ENCODE measurements around the gene METRNL. TPM values are rescaled to one million over a fixed set of nuclear protein-coding genes. Genes with fewer than 3 reads are reported as not detected.
"Not testable (repeated sequence)": the region's sequence is repeated elsewhere in the genome, so short reads cannot be mapped to it uniquely, and the experiment has no call there.

The METRNL gene
- total RNA-seq, 4 donors from 2014 or later, result 80.3 to 137 (median 87.7) TPM

GRCh38 chr17:83065660-83066542, 13.5 kb upstream of the METRNL start:
- WGBS, 2 donors, result 87 to 89% methylated on average over 25 to 29 of the region's 39 CpGs
- Histone ChIP-seq H3K36me3 (no peaks in the 10 kb centered on the region), H3K27ac (no peak overlapping the region), H3K27me3 (peaks cover 0 to 10% (median 0%) of the 10 kb centered on the region in 4 donors), H3K9me3 (no peaks in the 10 kb centered on the region), H3K4me1 (peaks cover 0 to 34% (median 11%) of the 10 kb centered on the region in 3 donors), H3K4me3 (no peak overlapping the region)
- intact Hi-C loops (cut with DNase I), result no loop called here
- no peak for DNase-seq
- no peak for TF ChIP-seq CTCF (IDR thresholded peaks at IDR 0.05)

- H3K9me3 ChIP-seq; H3K27me3 ChIP-seq; intact Hi-C loops (cut with DNase I); H3K4me3 ChIP-seq; DNase-seq; H3K27ac ChIP-seq; H3K36me3 ChIP-seq: not testable (repeated sequence)
- 52 to 81% methylated on average over 7 to 8 of the region's 19 CpGs for WGBS, 2 donors
- H3K4me1 ChIP-seq, result peaks cover 0 to 35% (median 11%) of the 10 kb centered on the region in 3 donors
Observed at GRCh38 chr17:83066543-83066890, 12.9 kb upstream of the METRNL start.

DNA sequence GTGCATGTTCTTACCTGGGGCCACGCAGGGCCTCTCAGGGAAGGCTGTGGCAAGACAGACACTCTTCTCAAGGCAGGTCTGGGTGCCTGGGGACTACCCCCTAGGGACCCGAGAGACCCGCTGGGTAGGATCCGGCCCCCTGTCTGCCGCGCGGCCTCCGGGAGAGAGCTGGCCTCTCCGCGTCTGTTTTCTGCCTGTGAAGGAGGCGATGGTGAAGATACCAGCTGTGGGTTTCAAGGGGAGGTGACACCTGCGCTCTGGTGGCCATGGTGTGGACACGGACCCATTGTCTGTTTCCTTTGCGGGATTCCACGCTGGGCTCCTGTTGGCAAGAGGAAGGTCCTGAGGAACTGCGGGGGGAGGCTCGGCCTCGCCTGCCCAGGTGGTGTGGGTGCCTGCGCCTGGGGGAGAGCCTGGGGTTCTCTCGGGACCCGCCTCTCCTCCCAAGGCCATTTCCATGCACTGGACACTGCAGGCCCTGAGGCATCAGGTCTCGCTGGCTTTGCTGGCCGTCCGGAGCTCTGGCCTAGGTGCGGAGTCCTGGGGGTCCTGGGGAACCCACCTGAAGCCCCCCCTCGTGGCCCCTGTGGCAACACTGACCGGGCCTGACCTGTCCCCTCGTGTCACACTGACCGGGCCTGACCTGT, 12.2 kb upstream of the METRNL start:
- WGBS, 2 donors, result 85 to 87% methylated on average over 5 to 9 of the region's 29 CpGs
- DNase-seq, result no peak
- Histone ChIP-seq H3K27me3 (peaks cover 0 to 7% (median 0%) of the 10 kb centered on the region in 4 donors), H3K9me3 (no peaks in the 10 kb centered on the region), H3K4me3 (no peak overlapping the region), H3K4me1 (peaks cover 0 to 41% (median 11%) of the 10 kb centered on the region in 3 donors), H3K27ac (no peak overlapping the region), H3K36me3 (no peaks in the 10 kb centered on the region)
- intact Hi-C loops (cut with DNase I), result no loop called here
- TF ChIP-seq POLR2A (IDR thresholded peaks at IDR 0.05) (no peak), CTCF (IDR thresholded peaks at IDR 0.05) (no peak)

DNA sequence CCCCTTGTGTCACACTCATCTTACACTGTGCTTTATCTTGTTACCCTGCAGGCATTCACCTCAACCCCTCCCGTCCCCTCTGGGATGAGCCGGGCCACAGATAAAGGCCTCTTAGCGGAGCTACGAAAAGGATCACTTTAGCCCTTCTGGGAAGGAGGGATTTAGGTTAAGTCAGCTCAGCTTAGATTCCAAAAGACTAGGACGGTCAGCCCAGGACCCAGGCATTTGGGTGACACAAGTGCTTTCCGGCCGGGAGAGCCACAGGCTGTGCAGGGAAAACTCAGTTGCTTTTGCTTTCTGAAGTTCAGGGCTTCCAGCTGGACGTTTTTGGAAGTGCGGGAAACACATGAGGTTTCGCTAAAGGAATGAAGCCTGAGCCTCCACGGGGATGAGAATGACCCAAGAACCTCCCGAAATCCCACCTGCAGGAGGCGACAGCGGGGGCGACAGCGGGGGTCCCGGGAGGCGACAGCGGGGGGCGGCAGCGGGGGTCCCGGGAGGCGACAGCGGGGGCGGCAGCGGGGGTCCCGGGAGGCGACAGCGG, 11.6 kb upstream of the METRNL start:
- no peak for TF ChIP-seq POLR2A (IDR thresholded peaks at IDR 0.05)
- peaks cover 0 to 4% (median 0%) of the 10 kb centered on the region in 4 donors for H3K27me3 ChIP-seq
- H3K36me3 ChIP-seq, result no peaks in the 10 kb centered on the region
- intact Hi-C loops (cut with DNase I), result no loop called here
- no peak overlapping the region for H3K27ac ChIP-seq
- no peak overlapping the region for H3K4me3 ChIP-seq
- no peak for DNase-seq
- 47 to 69% methylated on average over 5 to 7 of the region's 29 CpGs for WGBS, 2 donors
- H3K4me1 ChIP-seq, result peaks cover 3 to 44% (median 12%) of the 10 kb centered on the region in 3 donors
- H3K9me3 ChIP-seq, result no peaks in the 10 kb centered on the region

DNA sequence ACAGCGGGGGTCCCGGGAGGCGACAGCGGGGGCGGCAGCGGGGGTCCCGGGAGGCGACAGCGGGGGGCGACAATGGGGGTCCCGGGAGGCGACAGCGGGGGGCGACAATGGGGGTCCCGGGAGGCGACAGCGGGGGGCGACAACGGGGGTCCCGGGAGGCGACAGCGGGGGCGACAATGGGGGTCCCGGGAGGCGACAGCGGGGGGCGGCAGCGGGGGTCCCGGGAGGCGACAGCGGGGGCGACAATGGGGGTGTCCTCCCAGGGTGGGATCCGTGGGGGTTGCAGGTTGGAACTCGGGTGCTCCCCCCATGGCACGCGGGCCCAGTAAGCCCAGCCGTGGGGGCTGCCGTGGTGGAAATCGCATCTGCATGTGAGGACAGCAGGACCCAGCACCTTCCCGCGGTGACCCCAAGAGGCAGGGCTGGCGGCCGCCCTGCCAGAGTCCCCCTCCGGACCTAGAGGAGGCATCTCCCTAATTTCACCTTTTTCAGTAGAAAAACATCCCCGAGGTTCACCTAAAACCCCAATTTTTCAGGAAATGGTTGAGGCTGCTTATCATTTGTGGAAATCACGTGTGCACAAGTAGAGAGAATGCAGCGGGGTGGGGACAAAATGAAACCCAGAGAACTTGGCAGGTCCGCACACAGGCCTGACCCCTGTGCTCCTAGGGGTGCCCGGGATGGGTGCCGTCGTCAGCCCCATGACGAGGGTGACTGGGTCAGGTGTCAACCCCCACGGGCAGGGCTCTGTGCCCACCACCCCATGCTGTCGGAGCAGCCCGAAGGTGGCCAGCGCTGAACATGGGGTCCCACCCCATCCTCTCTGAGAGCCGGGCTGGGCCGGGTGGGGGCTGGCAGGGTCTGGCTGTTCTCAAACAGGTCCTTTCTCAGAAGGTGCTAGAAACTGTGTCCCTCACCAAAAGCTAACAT, 10.5 kb upstream of the METRNL start:
- intact Hi-C loops (cut with DNase I), result no loop called here
- Histone ChIP-seq H3K4me3 (no peak overlapping the region), H3K9me3 (no peaks in the 10 kb centered on the region), H3K27me3 (peaks cover 0 to 4% (median 0%) of the 10 kb centered on the region in 4 donors), H3K27ac (no peak overlapping the region), H3K4me1 (peaks cover 10 to 44% (median 13%) of the 10 kb centered on the region in 3 donors), H3K36me3 (no peaks in the 10 kb centered on the region)
- 52 to 77% methylated on average over 6 to 11 of the region's 58 CpGs for WGBS, 2 donors
- TF ChIP-seq CTCF (IDR thresholded peaks at IDR 0.05), result no peak
- no peak for TF ChIP-seq POLR2A (IDR thresholded peaks at IDR 0.05)
- no peak for DNase-seq

Data from esophagus squamous epithelium (tissue), 5 donors.